Measurements from ENCODE around the gene MLLT6. TPM values are rescaled to one million over a fixed set of nuclear protein-coding genes. Genes with fewer than 3 reads are reported as not detected.
"Not testable (repeated sequence)": the region's sequence is repeated elsewhere in the genome, so short reads cannot be mapped to it uniquely, and the experiment has no call there.

The MLLT6 gene
- total RNA-seq, 1 experiment from 2014 or later: 35.5 TPM

DNA sequence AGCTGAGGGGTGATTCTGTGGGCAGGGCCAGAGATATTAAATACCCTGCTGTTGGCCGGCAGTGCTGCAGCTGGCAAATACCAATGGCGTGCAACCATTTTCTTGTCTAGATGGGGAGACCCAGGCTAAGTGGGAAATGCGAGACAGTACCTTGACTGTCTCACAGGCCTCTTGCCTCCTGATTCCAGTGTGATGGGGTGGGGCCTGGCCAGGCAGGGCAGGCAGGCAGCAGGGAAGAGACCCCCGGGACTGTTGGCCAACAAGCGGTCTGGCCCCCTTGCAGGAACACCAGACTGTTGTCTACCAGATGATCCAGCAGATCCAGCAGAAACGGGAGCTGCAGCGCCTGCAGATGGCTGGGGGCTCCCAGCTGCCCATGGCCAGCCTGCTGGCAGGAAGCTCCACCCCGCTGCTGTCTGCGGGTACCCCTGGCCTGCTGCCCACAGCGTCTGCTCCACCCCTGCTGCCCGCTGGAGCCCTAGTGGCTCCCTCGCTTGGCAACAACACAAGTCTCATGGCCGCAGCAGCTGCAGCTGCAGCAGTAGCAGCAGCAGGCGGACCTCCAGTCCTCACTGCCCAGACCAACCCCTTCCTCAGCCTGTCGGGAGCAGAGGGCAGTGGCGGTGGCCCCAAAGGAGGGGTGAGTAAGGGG lies 19.4 kb downstream of the MLLT6 start:
- peak overlapping the region; percentile 65 for H3K27ac ChIP-seq
- DNase-seq: peak; percentile 90 to 94
- H3K4me3 ChIP-seq: 0 out of 2 replicates have a peak overlapping the region, but pooled peaks have one; percentile 10

DNA sequence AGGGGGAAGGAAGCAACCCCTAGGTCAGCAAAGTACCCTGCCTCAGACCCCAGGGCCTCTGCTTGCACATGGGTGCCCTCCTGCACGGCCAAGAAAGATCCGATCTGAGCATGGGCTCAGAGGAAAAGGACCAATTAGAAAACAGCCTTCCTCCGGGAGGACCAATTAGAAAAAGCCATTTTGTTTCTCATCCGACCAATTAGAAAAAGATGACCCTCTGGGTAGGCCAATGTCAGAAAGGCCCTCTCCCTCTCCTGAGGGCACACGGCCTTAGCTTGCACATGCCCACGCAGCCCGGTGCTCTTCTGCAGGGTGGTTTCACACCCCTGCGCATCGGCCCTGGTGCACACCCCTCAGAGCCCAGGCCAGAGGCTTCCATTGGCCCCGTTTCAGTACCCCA lies 20.0 kb downstream of the MLLT6 start:
- peak overlapping the region; percentile 65 for H3K27ac ChIP-seq
- no peaks in the 10 kb centered on the region for H3K9me3 ChIP-seq (replicated peaks)
- H3K36me3 ChIP-seq: peaks cover 6% of the 10 kb centered on the region; the same call in 1 of the 2 replicates
- peak; percentile 54 to 70 for DNase-seq
- H3K4me1 ChIP-seq: peaks cover 19% of the 10 kb centered on the region
- H3K4me3 ChIP-seq: 0 out of 2 replicates have a peak overlapping the region, but pooled peaks have one; percentile 10
- no peaks in the 10 kb centered on the region for H3K27me3 ChIP-seq

More for the DNA sequence above, 19.4 kb downstream of the MLLT6 start:
- no peaks in the 10 kb centered on the region for H3K9me3 ChIP-seq (replicated peaks)
- H3K4me1 ChIP-seq: peaks cover 19% of the 10 kb centered on the region
- H3K27me3 ChIP-seq: no peaks in the 10 kb centered on the region
- H3K36me3 ChIP-seq: peaks cover 6% of the 10 kb centered on the region; the same call in 1 of the 2 replicates

DNA sequence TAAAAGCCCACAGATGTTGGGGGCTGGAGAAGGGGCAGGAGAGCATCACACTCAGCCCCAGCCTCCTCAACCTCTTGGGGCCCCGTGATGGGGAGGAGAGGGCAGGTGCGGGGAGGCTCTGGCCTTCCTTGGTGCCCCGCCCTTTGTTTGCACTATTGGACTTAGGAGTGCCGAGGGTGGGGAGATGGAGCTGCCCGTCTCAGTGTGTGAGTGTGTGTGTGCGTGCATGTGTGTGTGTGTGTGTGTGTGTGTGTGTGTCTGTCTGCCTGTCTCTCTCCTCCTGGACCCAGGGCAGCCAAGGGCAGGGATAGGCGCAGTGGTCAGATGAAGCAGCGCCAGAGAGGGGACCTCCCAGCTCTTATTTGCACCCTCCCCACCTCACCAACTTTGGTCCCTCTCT lies 21.1 kb downstream of the MLLT6 start:
- H3K4me3 ChIP-seq; H3K36me3 ChIP-seq; H3K9me3 ChIP-seq (replicated peaks); DNase-seq; H3K27me3 ChIP-seq; H3K27ac ChIP-seq: not testable (repeated sequence)
- peaks cover 20% of the 10 kb centered on the region for H3K4me1 ChIP-seq

DNA sequence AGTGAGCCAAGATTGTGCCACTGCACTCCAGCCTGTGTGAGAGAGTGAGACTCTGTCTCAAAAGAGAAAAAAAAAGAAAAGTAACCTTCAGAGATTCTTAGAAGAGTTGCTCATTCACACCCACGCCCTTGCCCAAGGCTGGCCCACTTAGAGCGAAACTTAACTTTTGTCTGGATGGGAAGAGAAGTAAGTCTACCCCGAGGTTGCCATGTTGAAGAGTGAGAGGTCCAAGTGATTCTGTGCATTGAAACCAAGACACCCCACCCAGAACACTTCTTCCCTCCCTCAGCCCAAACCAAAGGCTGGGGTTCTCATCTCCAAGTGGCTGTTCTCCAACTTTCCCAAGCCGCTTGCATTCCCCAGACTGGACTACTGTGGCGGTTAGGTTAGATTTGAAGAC lies 22.7 kb downstream of the MLLT6 start:
- no peak for DNase-seq
- Histone ChIP-seq H3K9me3 (replicated peaks) (no peaks in the 10 kb centered on the region), H3K36me3 (no peaks in the 10 kb centered on the region; the same call in 1 of the 2 replicates), H3K4me1 (peaks cover 23% of the 10 kb centered on the region), H3K4me3 (no peak overlapping the region), H3K27me3 (no peaks in the 10 kb centered on the region), H3K27ac (no peak overlapping the region)

GRCh38 chr17:38728290-38728831 lies 23.3 kb downstream of the MLLT6 start:
- H3K36me3 ChIP-seq: peaks cover 5% of the 10 kb centered on the region; the same call in 1 of the 2 replicates
- DNase-seq: no peak
- no peaks in the 10 kb centered on the region for H3K9me3 ChIP-seq (replicated peaks)
- no peaks in the 10 kb centered on the region for H3K27me3 ChIP-seq
- no peak overlapping the region for H3K4me3 ChIP-seq
- peaks cover 23% of the 10 kb centered on the region for H3K4me1 ChIP-seq
- H3K27ac ChIP-seq: no peak overlapping the region

DNA sequence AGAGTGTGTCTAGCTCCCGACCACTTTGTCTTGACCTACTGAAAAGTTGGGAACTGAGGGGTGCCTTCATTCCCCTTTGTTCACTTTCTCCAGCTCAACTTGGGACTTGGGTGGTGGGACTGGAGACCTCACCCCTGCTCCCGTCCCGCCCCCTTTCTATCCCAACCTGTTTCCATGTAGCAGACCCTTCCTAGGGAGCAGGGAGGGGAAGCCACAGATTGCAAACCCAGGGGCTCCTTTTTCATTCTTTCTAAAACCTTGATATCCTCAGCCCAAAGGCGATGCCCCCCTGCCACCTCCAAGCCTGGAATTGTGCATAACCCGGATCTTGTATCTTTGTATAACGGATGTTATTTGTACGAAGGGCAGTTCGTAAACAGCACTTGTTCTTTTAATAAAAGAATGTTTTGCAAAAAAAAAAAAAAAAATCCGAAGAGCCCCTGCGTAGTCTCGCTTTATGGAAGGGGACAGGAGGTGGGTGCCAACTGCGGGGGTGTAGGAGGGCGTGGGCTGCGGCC lies 24.4 kb downstream of the MLLT6 start:
- DNase-seq: no peak
- peak overlapping the region; percentile 68 for H3K4me3 ChIP-seq
- no peaks in the 10 kb centered on the region for H3K27me3 ChIP-seq
- no peaks in the 10 kb centered on the region for H3K9me3 ChIP-seq (replicated peaks)
- H3K4me1 ChIP-seq: peaks cover 16% of the 10 kb centered on the region
- peaks cover 10% of the 10 kb centered on the region for H3K36me3 ChIP-seq
- H3K27ac ChIP-seq: peak overlapping the region; percentile 26; the same call in 1 of the 2 replicates

- no peaks in the 10 kb centered on the region for H3K27me3 ChIP-seq
- peak within 1 kb of the TSS; percentile 35; the same call in 1 of the 2 replicates for H3K27ac ChIP-seq
- peak within 1 kb of the TSS; percentile 68 for H3K4me3 ChIP-seq
- peaks cover 13% of the 10 kb centered on the region for H3K4me1 ChIP-seq
- DNase-seq: peak; percentile 79 to 86
- H3K9me3 ChIP-seq (replicated peaks): no peaks in the 10 kb centered on the region
- H3K36me3 ChIP-seq: peaks cover 14% of the 10 kb centered on the region
Measured at GRCh38 chr17:38729886-38730525, 24.9 kb downstream of the MLLT6 start, which contains the start of gene CISD3. TSS of gene CISD3 (plus strand) at chr17:38730341. CDS start at chr17:38730359, 18 bp downstream.

DNA sequence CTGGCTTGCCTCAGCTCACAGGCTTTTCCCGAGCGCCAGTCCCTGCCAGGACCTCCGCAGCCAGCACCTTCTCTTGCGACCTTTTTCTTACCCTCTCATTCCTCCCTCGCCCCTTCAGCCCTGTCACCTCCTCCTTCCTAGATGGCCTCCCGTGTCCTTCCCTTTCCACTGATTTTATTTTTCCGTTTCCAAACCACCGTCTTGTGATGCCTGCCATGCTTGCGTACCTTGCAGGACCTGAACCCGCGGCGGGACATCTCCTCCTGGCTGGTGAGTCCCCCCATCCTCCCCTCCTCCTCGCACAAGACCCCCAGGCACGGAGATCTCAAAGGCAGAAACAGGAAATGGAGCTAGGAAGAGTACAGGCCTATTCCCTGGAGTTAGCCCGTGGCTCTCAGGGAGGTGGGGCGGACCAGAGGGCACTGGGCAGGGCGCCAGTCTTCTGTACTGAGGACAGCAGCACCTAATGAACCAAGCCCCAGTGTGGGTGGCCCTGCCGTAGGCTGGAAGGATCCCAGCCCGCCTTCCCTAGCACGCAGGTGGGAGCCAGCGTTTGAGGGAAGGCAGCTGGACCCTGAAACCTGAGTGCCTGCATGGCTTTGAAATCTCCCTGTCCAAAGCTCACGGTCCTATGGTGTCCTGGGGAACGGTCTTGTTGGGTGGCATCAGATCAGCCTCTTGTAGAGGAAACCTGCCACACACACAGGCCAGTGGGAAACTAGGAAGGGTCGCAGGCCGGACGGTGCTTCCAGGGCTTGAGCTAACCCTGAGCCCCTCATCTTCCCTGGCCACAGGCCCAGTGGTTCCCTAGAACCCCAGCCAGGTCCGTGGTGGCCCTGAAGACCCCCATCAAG lies 25.7 kb downstream of the MLLT6 start:
- no peaks in the 10 kb centered on the region for H3K27me3 ChIP-seq
- peak overlapping the region; percentile 35; the same call in 1 of the 2 replicates for H3K27ac ChIP-seq
- peaks cover 22% of the 10 kb centered on the region for H3K36me3 ChIP-seq
- DNase-seq: peak; percentile 83
- H3K9me3 ChIP-seq (replicated peaks): no peaks in the 10 kb centered on the region
- peaks cover 14% of the 10 kb centered on the region for H3K4me1 ChIP-seq
- H3K4me3 ChIP-seq: peak overlapping the region; percentile 68

GRCh38 chr17:38731526-38732294 lies 26.6 kb downstream of the MLLT6 start:
- H3K4me3 ChIP-seq: no peak overlapping the region; the same call in 1 of the 2 replicates
- no peak overlapping the region for H3K27ac ChIP-seq
- peaks cover 22% of the 10 kb centered on the region for H3K4me1 ChIP-seq
- H3K36me3 ChIP-seq: peaks cover 26% of the 10 kb centered on the region
- H3K27me3 ChIP-seq: no peaks in the 10 kb centered on the region
- no peak for DNase-seq
- no peaks in the 10 kb centered on the region for H3K9me3 ChIP-seq (replicated peaks)

- DNase-seq: no peak
- H3K4me3 ChIP-seq: no peak overlapping the region
- H3K27ac ChIP-seq: no peak overlapping the region
- no peaks in the 10 kb centered on the region for H3K9me3 ChIP-seq (replicated peaks)
- H3K36me3 ChIP-seq: peaks cover 32% of the 10 kb centered on the region
- no peaks in the 10 kb centered on the region for H3K27me3 ChIP-seq
- H3K4me1 ChIP-seq: peaks cover 22% of the 10 kb centered on the region
Measured at GRCh38 chr17:38732376-38733281, 27.6 kb downstream of the MLLT6 start.

DNA sequence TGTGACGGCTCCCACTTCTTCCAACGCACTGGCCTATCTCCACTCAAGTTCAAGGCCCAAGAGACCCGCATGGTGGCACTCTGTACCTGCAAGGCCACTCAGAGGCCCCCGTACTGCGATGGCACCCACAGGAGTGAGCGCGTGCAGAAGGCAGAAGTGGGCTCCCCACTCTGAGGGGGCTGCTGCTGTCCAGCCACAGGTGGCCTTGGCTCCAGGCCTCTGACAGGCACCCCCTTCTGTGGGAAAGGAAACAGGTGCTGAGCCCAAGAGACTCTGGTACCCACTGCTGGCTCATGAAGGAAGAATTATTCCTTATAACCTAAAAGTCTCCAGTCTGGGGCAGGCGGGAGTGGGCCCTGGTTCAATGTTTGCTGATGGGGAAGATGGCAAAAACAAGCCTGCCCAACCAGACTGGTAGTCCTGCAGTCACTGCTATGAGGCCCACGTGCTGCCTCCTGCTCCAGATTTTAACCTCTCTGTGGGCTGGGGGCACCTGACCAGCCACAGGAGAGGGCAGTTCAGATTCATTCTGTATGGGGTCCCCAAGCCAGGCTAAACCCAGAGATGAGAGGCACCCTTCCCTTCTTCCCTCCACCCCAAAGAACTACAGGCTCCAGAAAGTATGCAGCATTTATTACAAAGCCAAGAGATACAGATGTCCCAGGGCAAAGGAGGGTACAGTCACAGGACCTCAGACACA lies 28.4 kb downstream of the MLLT6 start:
- Histone ChIP-seq H3K27ac (no peak overlapping the region), H3K4me1 (peaks cover 22% of the 10 kb centered on the region)

More for the DNA sequence above, 28.4 kb downstream of the MLLT6 start:
- no peaks in the 10 kb centered on the region for H3K9me3 ChIP-seq (replicated peaks)
- H3K4me3 ChIP-seq: no peak overlapping the region
- H3K27me3 ChIP-seq: no peaks in the 10 kb centered on the region
- peaks cover 37% of the 10 kb centered on the region for H3K36me3 ChIP-seq
- no peak for DNase-seq

All from SJCRH30 (cell line).